NT2/D1 (cell line): Measurements from ENCODE around the gene LRBA.
"Not testable (repeated sequence)": the region's sequence is repeated elsewhere in the genome, so short reads cannot be mapped to it uniquely, and the experiment has no call there.

Experiments
- DNase-seq: peaks from one replicate; pipeline ENCODE4 v3.0.0-alpha.2; 2011; ENCODE audit warnings: low read depth, low spot score
- H3K27me3 ChIP-seq: 2 replicates; pipeline ENCODE4 v1.6.0; 2011; ENCODE audit warnings: mild to moderate bottlenecking; ENCODE audit not compliant: insufficient read length, insufficient read depth
- H3K36me3 ChIP-seq: 2 replicates; pipeline ENCODE4 v1.6.1; 2011; ENCODE audit warnings: mild to moderate bottlenecking, low read length, mixed read lengths; ENCODE audit not compliant: insufficient read depth, insufficient read length
- H3K4me1 ChIP-seq: 2 replicates; pipeline ENCODE4 v1.5.1; 2011; ENCODE audit not compliant: insufficient read depth, insufficient read length
- H3K4me3 ChIP-seq: 2 replicates; pipeline ENCODE4 v1.5.1; 2011; ENCODE audit warnings: low read depth; ENCODE audit not compliant: insufficient read length
- H3K9ac ChIP-seq: 2 replicates; pipeline ENCODE4 v1.6.0; 2011; ENCODE audit warnings: low read depth; ENCODE audit not compliant: insufficient read length
- H3K9me3 ChIP-seq: 2 replicates; pipeline ENCODE4 v1.5.1; 2011; ENCODE audit warnings: mild to moderate bottlenecking, low read length; ENCODE audit not compliant: insufficient read depth
- SUZ12 ChIP-seq: IDR thresholded peaks from 2 replicates; pipeline ENCODE4 v1.6.1; 2011; ENCODE audit not compliant: insufficient read length, insufficient read depth; ENCODE audit errors: extremely low read depth
- YY1 ChIP-seq: IDR thresholded peaks from 2 replicates; pipeline ENCODE4 v1.6.1; 2011; ENCODE audit not compliant: insufficient read length, insufficient read depth
- ZNF274 ChIP-seq: IDR thresholded peaks from 2 replicates; pipeline ENCODE4 v1.6.1; 2011; ENCODE audit warnings: mild to moderate bottlenecking, low read depth, low read length

Gene LRBA

DNA sequence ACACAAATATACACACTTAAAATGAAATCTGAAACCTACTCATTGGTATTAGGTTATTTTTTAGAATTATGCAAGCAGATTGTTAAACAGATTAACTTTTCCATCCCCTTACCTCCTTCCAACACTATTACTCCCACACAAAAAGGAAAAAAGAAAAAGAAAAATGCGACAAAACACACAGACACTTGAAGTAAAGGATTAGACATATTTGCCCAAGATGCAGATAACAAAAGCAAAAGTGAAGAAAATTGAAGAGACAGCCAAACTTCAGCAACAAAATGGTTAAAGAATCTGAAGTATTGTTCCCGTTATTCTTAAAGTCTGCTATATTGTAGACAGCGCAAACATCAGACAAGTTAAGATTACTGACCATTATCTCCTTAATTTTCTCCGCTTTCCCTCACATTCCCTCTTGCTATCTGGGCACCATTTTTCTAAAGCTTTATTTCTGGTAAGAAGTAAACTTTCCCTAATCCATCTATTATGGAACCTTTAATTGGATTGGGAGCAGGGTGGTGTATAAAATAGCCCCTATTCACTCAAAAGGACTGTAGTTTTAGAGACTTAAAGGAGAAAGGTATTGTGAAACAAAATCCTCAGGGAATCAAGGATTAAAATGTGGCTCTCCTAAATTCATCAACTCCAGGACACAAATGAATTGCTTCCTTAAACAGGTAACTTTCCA, 467.8 kb downstream of the LRBA start:
- no peak overlapping the region for H3K4me3 ChIP-seq

DNA sequence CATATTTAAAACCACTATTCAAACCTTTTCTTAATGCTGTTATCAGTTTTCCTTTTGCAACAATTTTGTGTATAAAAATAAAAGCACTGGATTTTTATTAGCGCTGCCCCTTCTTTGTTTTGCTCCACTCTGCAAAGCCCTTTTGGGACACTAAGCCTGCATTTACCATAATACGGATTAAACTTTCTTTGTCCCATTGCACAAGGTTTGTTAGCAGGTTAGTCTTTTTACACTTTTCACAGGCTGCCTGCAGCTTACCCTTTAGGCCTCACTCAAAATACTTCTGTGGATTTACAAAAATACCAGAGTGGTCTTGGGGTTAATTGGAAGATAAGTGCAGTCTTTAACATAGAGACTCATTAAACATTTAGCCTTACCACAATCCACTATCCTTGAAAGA, 468.8 kb downstream of the LRBA start:
- H3K9me3 ChIP-seq: no peaks in the 10 kb centered on the region
- no peak for DNase-seq
- H3K27me3 ChIP-seq: no peaks in the 10 kb centered on the region
- H3K4me3 ChIP-seq: no peak overlapping the region
- no peak overlapping the region for H3K9ac ChIP-seq
- no peaks in the 10 kb centered on the region for H3K36me3 ChIP-seq
- TF ChIP-seq SUZ12 (no peak), ZNF274 (no peak), YY1 (no peak)
- H3K4me1 ChIP-seq: no peaks in the 10 kb centered on the region

More for the DNA sequence above, 467.8 kb downstream of the LRBA start:
- H3K9ac ChIP-seq: no peak overlapping the region
- no peaks in the 10 kb centered on the region for H3K27me3 ChIP-seq
- H3K36me3 ChIP-seq: no peaks in the 10 kb centered on the region
- TF ChIP-seq SUZ12: no peak
- TF ChIP-seq YY1: no peak
- TF ChIP-seq ZNF274: no peak
- no peak for DNase-seq
- H3K9me3 ChIP-seq: no peaks in the 10 kb centered on the region
- no peaks in the 10 kb centered on the region for H3K4me1 ChIP-seq

DNA sequence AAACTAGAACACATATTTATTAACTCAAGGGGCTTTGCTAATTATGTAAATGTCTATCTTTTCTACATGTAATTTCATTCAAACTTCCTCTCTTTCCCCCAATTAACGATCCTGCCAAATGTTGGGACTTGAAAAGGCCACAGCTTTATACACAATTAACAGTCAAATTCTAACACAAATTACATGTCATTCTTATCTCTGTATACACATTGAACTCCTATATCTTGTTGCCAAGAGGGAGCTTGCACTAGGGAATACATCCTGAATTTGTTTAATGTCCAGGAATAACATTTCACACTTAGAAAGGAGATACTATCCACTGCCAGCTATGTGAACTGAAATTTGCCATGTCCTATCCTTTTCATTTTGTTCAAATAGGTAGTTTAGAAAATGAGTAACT, 472.0 kb downstream of the LRBA start:
- H3K9ac ChIP-seq: no peak overlapping the region
- DNase-seq: no peak
- H3K9me3 ChIP-seq: no peaks in the 10 kb centered on the region
- no peaks in the 10 kb centered on the region for H3K4me1 ChIP-seq
- TF ChIP-seq SUZ12 (no peak), ZNF274 (no peak), YY1 (no peak)
- H3K36me3 ChIP-seq: no peaks in the 10 kb centered on the region
- no peak overlapping the region for H3K4me3 ChIP-seq
- H3K27me3 ChIP-seq: no peaks in the 10 kb centered on the region

DNA sequence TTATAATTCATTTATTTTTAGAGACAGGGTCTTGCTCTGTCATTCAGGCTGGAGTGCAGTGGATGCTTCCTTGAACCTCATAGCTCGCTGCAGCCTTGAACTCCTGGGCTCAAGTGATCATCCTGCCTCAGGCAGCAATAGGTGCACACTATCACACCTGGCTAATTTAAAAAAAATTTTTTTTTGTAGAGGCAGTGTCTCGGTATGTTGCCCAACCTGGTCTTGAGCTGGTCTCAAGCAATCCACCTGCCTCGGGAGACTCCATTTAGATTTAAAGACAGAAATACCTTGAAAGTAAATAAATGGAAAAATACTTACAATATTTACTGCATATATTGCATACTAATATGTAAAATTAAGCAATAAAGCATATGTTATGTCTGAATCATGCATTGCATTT, 473.4 kb downstream of the LRBA start:
- Histone ChIP-seq H3K9me3 (no peaks in the 10 kb centered on the region), H3K9ac (no peak overlapping the region), H3K4me1 (no peaks in the 10 kb centered on the region), H3K4me3 (no peak overlapping the region), H3K27me3 (no peaks in the 10 kb centered on the region), H3K36me3 (no peaks in the 10 kb centered on the region)
- no peak for DNase-seq
- no peak for TF ChIP-seq YY1
- no peak for TF ChIP-seq SUZ12
- TF ChIP-seq ZNF274: no peak

DNA sequence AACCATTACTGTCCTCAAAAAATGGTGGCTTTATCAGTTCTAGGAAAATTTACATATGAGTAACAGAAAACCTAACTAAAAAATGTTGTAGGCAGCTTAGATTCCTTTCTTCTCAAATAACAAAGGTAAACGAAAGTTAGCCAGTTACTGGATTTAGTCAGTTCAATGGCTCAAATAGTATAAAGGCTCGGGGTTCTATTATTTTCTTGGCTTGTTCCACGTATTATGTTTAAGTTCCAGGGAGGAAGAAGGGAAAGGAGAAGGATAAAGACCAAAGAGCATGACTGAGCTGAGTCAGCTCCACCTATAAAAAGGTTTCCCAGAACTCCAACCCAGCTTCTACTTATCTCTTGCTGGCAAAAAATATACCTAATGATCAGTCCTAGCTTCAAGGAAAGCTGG, 474.1 kb downstream of the LRBA start:
- Histone ChIP-seq H3K4me1 (no peaks in the 10 kb centered on the region), H3K9me3 (no peaks in the 10 kb centered on the region), H3K36me3 (no peaks in the 10 kb centered on the region), H3K27me3 (no peaks in the 10 kb centered on the region), H3K9ac (no peak overlapping the region), H3K4me3 (no peak overlapping the region)
- TF ChIP-seq YY1: no peak
- TF ChIP-seq ZNF274: no peak
- TF ChIP-seq SUZ12: no peak
- DNase-seq: no peak

DNA sequence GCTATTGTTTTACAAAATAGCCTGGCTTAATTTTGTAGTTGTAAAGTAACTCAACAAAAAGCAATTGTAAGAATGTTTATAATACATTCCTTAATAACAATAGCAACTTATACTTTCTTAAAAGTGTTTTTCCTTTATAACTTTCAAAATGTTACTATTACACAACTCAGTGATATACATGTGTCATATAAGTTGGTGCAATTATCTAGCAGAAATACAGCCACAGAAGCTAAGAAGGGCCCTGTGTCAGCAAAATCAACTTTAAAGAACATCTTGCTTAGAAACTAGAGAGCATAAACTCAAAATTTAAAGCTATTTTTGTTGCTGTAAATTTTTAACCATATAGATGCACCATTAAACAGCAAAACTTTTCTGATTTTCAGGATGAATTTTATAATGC, 474.5 kb downstream of the LRBA start:
- Histone ChIP-seq H3K4me1 (no peaks in the 10 kb centered on the region), H3K9me3 (no peaks in the 10 kb centered on the region), H3K4me3 (no peak overlapping the region), H3K27me3 (no peaks in the 10 kb centered on the region), H3K9ac (no peak overlapping the region), H3K36me3 (no peaks in the 10 kb centered on the region)
- TF ChIP-seq YY1: no peak
- no peak for TF ChIP-seq SUZ12
- no peak for TF ChIP-seq ZNF274
- no peak for DNase-seq

DNA sequence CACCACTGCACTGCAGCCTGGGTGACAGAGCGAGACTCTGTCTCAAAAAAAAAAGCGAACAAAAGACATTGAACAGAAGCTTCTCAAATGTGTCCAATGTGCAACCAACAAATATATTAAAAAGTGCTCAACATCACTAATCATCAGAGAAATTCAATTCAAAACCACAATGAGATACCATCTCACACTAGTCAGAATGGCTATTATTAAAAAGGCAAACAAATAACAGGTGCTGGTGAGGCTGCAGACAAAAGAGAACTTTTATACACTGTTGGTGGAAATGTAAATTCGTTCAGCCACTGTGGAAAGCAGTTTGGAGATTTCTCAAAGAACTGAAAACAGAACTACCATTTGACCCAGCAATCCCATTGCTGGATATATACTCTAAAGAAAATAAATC, 477.2 kb downstream of the LRBA start:
- DNase-seq: not testable (repeated sequence)

DNA sequence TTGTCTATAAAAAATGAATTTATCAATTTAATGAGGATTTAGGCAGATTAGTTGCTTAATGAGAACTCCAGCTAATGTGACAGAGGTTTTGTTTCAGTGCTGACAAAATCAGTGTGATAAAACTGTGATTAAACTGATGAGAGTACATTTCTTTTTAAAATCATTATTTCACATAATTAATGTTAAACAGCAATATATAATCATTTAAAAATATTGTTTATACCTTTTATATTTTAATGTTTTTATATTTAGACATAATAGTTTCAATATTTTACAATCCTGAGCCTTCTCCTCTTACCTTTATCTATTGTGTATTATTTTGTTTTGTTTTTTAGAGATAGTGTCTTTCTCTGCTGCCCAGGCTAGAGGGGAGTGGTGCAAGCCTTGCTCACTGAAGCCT, 480.3 kb downstream of the LRBA start:
- no peaks in the 10 kb centered on the region for H3K9me3 ChIP-seq
- H3K36me3 ChIP-seq: no peaks in the 10 kb centered on the region
- DNase-seq: no peak
- no peaks in the 10 kb centered on the region for H3K4me1 ChIP-seq
- no peaks in the 10 kb centered on the region for H3K27me3 ChIP-seq
- no peak overlapping the region for H3K4me3 ChIP-seq
- H3K9ac ChIP-seq: no peak overlapping the region
- TF ChIP-seq YY1: no peak
- no peak for TF ChIP-seq ZNF274
- TF ChIP-seq SUZ12: no peak

More for the DNA sequence above, 477.2 kb downstream of the LRBA start:
- not testable (repeated sequence) for H3K9me3 ChIP-seq, H3K4me3 ChIP-seq, H3K9ac ChIP-seq, H3K36me3 ChIP-seq, H3K4me1 ChIP-seq, H3K27me3 ChIP-seq
